ENCODE measurements around the gene DCP1B.
A peak's percentile ranks its signal among the peaks of the same experiment; 100 is the strongest.

DNA sequence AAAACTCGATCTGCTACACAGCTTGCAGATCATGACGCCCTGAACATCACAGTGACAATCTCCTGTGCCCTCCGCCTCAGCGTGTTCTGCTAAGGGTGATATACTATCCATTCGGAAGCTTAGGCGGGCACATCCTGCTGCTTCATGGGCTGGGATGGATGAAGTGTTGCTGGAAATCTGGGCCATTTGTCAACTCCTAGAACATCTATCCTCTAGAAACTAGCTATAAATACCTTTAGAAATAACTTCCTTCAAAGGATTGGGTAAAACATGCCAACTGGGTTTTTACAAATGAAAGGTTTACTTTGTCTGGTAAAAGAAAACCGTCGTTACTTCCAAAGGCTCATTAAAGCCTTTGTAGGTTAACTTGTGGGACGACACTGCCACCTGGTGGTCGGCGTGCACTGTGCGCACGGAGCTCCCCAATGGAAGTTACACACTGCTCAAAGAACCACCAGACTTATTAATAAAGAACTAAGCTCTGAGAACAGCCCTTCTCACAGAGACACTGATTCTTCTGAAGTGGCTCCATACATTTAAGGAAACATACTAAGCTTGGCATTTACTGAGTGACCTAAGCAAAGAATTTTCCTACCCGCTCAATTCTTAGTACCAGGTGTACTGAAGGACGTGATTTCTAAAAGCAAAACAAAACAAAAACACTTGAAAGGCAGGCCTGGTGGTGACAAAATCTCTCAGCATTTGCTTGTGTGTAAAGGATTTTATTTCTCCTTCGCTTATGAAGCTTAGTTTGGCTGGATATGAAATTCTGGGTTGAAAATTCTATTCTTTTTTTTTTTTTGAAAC lies 64.3 kb downstream of the DCP1B start:
- TF ChIP-seq, protein P1, sequence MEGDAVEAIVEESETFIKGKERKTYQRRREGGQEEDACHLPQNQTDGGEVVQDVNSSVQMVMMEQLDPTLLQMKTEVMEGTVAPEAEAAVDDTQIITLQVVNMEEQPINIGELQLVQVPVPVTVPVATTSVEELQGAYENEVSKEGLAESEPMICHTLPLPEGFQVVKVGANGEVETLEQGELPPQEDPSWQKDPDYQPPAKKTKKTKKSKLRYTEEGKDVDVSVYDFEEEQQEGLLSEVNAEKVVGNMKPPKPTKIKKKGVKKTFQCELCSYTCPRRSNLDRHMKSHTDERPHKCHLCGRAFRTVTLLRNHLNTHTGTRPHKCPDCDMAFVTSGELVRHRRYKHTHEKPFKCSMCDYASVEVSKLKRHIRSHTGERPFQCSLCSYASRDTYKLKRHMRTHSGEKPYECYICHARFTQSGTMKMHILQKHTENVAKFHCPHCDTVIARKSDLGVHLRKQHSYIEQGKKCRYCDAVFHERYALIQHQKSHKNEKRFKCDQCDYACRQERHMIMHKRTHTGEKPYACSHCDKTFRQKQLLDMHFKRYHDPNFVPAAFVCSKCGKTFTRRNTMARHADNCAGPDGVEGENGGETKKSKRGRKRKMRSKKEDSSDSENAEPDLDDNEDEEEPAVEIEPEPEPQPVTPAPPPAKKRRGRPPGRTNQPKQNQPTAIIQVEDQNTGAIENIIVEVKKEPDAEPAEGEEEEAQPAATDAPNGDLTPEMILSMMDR (IDR thresholded peaks at IDR 0.05; ENCODE audit: low read depth, low read length): peak; percentile 97
- no peak for TF ChIP-seq EZH2phosphoT487 (IDR thresholded peaks at IDR 0.05; ENCODE audit: low read depth)
